ENCODE measurements around the gene ENTHD1.

Gene ENTHD1

GRCh38 chr22:39893526-39893925, at the start of gene ENTHD1:
ENTHD1 (minus strand) TSS chr22:39893760; CDS start chr22:39887748, 6,012 bp downstream.
- DNase-seq, result no peak

- no peak for DNase-seq
These were observed 49.8 kb upstream of the ENTHD1 start for GRCh38 chr22:39943337-39943736.

GRCh38 chr22:39942439-39943230, 49.1 kb upstream of the ENTHD1 start:
- DNase-seq, result no peak

GRCh38 chr22:39941601-39942000, 48.0 kb upstream of the ENTHD1 start:
- DNase-seq, result no peak

- DNase-seq, result no peak
These were observed 47.3 kb upstream of the ENTHD1 start for GRCh38 chr22:39940757-39941305.

- no peak for DNase-seq
These were observed 46.3 kb upstream of the ENTHD1 start for GRCh38 chr22:39939830-39940229.

- no peak for DNase-seq
These were observed 45.0 kb upstream of the ENTHD1 start for GRCh38 chr22:39938509-39939111.

GRCh38 chr22:39937906-39938305, 44.3 kb upstream of the ENTHD1 start:
- DNase-seq, result no peak

- no peak for DNase-seq
These were observed 43.1 kb upstream of the ENTHD1 start for GRCh38 chr22:39936523-39937145.

GRCh38 chr22:39935612-39936011, 42.1 kb upstream of the ENTHD1 start:
- DNase-seq, result no peak

GRCh38 chr22:39935116-39935515, 41.6 kb upstream of the ENTHD1 start:
- no peak for DNase-seq

GRCh38 chr22:39933741-39934140, 40.2 kb upstream of the ENTHD1 start:
- DNase-seq, result no peak

- no peak for DNase-seq
These were observed 39.5 kb upstream of the ENTHD1 start for GRCh38 chr22:39932918-39933649.

GRCh38 chr22:39932166-39932565, 38.6 kb upstream of the ENTHD1 start:
- DNase-seq, result no peak

- DNase-seq, result no peak
These were observed 37.7 kb upstream of the ENTHD1 start for GRCh38 chr22:39931251-39931650.

GRCh38 chr22:39928536-39929520, 35.3 kb upstream of the ENTHD1 start:
- DNase-seq, result no peak

GRCh38 chr22:39927544-39927943, 34.0 kb upstream of the ENTHD1 start:
- DNase-seq, result no peak

- no peak for DNase-seq
These were observed 33.2 kb upstream of the ENTHD1 start for GRCh38 chr22:39926753-39927152.

GRCh38 chr22:39925909-39926679, 32.5 kb upstream of the ENTHD1 start:
- DNase-seq, result no peak

GRCh38 chr22:39925273-39925672, 31.7 kb upstream of the ENTHD1 start:
- DNase-seq, result no peak

GRCh38 chr22:39924286-39924685, 30.7 kb upstream of the ENTHD1 start:
- DNase-seq, result no peak
